Femur (tissue), 1 donor: ENCODE data around the gene CKAP2L.

Experiments used
- DNase-seq: peaks from one replicate; pipeline ENCODE4 v3.0.0-alpha.2; 2017

Gene CKAP2L

DNA sequence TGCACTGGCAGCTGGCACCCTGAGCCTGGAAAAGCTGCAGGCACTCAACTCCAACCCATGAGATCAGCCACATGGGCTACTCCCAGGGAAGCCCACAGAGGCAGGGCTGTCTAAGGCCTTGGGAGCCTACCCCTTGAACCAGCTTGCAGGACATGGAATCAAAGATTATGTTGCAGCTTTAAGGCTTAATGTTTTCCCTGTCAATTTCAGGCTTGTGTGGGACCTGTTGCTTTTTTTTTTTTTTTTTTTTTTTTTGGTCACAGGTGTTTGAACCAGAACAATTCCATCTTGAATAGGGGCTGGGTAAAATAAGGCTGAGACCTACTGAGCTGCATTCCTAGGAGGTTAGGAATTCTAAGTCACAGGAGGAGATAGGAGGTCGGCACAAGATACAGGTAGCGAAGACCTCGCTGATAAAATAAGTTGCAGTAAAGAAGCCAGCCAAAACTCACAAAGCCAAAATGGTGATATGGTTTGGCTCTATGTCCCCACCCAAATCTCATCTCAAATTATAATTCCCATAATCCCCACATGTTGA, 27.4 kb upstream of the CKAP2L start:
- DNase-seq = no peak

DNA sequence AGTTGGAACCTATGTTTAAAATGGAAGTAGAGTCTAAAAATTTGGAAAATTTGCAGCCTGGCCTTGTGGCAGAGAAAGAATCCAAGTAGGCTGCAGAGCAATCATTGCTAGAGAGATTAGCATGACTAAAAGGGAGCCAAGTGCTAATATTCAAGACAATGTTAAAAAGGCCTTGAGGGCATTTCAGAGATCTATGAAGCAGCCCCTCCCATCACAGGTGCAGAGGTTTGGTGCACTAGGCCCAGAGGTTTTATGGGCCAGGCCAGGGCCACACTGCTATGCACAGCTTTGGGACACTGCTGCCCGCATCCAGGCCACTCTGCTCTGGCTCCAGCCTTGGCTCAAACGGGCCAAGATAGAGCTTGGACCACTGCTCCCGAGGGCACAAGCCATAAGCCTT, 26.6 kb upstream of the CKAP2L start:
- DNase-seq = no peak

DNA sequence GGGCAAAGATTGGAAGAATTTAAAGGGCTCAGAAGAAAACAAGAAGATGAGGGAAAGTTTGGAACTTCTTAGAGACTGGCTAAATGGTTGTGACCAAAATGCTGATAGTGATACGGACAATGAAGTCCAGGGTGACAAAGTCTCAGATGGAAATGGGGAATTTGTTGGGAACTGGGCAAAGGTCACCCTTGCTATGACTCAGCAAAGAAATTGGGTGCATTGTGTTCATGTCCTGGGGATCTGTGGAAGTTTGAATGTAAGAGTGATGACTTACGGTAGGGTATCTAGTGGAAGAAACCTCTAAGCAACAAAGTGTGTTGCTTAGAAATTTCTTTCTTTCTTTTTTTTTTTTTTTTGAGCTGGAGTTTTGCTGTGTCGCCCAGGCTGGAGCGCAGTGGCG, 25.9 kb upstream of the CKAP2L start:
- DNase-seq = no peak

DNA sequence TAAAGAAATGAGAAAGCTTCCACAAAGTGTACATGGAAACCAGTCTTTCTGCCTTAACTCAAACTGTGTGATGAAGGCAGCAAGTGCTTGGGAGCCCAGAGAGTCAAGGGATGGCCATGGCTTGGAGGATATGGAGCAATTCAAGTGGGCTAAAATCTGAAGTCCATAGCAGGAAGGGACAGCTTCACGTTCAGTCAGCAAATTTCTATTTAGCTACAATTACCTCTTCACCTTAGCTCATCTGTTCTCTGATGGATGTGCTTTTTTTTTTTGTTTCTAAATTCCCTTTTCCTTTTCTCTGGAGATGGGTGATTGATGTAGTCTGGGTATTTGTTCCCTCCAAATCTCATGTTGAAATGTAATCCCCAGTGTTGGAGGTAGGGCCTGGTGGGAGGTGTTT, 24.8 kb upstream of the CKAP2L start:
- no peak for DNase-seq

DNA sequence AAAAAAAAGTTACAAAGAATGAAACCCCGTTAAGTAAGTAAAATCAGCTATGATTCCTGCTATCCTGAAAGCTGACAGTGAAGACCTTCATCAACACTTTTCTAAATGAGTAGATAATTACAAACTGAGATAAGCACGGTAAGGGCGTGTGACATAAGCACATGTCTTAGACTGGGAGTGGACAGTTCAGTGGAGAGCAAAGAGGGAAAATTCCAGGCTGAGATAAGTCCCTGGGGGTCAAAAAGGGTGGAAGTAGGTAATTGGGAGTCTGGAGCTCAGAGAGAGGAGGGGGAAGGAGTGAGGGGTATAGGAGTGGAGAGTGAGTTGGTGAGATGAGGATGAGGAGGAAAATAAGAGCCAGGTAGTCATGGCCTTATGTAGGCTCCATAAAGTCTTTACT, 24.2 kb upstream of the CKAP2L start:
- no peak for DNase-seq

DNA sequence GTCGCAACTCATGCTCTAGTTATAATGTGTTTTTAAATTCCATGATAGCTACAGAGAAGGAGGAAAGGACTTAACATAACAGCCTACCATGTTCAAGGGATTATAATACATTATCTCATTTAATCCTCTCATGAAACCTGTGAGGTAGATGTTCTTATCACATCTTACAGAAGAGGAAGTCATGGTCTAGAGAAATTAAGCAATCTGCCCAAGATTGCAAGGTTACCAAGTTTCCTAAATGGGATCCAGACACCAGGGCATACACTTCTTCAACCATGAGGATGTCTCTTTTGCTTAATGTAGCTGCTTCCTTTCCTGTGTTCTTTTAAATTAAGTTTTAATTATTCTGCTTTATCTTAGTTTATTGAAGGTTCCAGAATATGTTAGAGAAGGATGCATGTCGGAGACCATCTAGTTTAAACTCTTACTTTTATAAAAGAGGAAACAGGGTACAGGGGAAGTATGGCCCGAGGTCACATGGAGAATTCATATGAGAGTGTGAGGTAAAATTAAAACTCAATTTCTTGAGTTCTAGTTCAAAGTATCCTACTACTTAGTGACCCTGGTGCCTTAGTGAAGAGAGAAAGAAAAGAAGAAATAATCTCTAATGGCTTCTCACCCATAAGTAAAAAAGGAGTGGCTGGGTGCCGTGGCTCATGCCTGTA, 23.5 kb upstream of the CKAP2L start:
- DNase-seq = no peak

DNA sequence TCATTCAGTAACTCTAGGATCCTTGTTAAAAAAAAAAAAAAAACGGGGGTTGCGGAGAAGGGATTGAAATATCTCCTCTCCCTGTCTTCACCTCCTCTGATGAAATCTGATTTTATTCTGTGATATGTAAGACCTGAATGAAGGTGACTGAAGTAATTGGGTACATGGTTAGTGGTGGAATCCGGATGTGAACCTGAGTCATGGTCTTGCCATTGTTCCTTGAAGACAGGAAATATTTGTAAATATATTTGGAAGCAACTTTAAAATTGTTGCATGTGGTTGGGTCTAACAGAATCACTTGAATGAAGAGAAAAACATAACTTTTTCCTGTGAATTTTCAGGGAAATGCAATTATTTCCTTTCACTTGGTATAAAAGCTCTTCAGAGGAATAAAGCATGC, 22.9 kb upstream of the CKAP2L start:
- no peak for DNase-seq

DNA sequence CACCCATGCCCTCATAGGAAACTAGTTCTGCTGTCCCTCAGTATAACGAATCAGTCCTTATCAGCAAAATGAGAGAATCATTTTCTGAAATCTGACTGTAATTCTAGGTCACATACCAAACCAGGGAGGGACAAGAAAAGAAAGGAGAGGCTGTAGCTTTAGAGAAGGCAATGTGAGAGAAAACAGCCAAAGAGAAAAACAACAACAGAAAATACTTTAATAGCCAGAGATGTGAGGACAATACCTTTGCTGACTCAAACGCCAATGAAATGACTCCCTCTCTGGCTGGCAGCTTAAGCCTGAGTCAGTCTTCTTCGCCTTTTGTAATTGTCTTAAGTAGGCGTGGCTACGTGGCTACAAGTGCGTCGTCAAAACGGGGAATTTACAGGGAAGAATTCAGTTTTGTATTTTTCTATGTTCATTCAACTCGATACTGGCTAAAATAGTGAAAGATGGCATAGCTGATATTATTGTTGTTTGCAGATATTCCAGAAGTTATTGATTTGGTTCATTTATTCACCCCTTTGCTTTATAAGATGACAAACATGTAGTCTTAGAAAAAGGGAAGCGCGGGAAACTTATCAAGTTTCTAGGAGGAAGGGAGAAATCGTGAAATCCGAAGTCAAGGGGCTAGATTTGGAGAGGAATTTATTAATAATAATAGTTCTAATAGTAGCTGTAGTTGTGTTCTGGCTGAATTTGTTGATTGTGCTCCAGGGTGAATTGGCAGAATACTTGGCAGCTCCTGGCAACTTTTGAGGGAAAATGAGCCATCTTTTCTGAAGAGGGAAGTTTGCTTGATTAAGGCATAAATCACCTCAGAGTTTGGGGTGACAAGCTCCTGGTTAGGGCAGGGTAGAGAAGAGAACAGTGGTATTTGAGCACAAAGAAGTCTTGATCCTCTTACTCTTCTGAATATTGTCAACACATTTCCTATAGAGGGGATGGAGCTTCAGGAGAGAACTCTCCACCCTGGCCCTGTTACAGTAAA, 20.1 kb upstream of the CKAP2L start, which contains the start of gene IL1A:
Gene IL1A, minus strand, starts transcription at position 295 of the 991 bp plus-strand sequence. CDS start 723 bp downstream, outside the sequence.
- no peak for DNase-seq

DNA sequence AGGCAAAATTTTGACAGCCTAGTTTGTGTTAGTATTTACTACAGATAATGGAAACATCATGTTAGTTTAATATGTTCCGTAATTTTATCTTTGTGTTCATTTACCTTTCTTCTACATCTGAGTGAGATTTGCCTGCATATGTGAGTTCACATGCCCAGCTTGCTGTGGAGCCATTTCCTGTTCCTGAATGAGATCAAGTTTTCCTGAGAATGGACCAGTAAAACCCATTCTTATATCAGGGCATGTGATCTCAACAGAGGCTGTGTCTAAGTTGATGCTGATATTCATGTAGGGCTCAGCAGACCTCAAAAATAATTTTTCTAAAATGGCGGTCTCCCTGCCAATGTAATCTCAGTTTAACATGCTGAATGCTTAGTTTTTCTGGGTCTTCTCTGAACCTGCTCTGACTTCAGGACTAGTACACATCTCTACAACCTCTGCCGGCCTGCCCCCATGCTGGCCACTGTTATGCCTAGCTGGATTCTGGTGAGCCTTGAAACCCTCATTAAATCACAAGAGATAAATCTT, 18.8 kb upstream of the CKAP2L start:
- DNase-seq = no peak

DNA sequence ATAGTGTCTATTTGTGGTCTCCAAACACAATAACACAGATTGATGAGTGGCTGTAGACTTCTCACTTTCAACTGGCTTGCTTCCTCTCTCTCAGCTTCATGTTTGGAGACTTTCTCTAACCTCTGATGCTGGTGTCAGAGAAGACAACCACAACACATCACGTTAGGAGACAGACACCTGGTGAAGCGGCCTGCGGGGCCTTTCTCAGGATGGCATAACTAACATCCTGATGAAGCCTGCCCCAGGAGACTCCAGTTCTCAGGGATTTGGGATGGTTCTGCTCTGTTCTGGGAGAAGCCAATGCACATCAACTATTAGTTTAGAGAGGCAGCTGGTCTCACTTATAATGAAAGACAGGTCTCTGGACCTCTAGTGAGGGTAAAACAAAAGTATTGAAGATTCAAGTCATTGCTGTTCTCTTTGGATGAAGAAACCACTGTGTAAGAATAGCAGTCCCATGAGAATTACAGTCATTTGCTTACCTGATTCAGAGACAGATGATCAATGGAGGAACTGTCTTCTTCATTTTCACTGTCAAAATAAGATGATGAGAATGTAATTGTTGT, 17.9 kb upstream of the CKAP2L start:
- DNase-seq = no peak

DNA sequence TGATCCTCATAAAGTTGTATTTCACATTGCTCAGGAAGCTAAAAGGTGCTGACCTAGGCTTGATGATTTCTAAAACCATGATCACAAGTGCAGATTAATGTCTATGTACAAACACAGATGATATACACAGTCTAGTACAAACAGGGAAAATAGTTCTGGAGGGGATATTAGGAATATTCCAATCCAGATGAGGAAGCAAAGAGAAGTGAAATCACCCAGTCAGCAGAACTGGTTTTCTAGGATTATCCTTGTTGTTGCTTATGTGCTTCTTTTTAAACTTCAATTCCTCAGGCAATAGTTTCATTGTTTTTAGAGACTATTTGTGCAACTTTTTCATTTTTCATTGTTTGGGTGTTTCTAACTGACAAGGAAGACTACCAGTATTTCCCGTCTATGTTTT, 15.2 kb upstream of the CKAP2L start:
- no peak for DNase-seq

DNA sequence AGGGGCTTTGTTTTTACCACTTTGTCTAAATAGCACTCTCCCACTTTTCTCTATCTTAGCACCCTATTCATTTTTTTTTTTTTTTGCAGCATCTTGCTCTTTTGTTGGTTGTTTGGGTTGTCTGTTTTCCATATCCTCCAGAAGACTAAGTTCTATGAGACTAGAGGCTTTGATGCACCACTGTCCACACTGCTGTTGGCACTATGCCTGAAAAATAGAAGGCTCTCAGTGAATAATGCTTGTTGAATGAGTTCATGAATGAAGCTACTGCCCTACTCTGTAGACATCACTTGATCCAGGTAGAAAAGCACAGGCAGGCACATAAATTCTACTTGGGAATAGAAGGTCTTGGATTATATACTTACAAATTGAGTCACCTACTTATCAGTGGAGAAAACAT, 12.6 kb upstream of the CKAP2L start:
- DNase-seq = no peak

DNA sequence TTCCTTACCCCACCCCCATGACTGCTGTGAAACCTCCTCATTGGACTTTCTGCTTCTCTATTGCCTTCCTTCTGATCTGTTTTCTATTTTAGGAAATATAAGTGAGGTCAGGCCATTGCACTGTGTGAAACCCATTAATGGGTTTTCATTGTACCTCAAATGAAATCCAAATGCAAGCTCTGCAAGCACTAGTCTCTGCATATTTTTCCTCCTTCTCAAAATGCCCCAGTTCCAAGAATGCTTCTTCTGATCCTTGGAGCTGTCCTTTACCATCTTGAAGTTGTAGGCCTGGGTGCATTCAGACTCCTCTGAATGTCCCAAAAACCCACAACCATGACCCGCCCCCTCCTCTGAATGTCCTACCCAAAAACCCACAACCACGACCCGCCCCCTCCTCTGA, 11.7 kb upstream of the CKAP2L start:
- no peak for DNase-seq

DNA sequence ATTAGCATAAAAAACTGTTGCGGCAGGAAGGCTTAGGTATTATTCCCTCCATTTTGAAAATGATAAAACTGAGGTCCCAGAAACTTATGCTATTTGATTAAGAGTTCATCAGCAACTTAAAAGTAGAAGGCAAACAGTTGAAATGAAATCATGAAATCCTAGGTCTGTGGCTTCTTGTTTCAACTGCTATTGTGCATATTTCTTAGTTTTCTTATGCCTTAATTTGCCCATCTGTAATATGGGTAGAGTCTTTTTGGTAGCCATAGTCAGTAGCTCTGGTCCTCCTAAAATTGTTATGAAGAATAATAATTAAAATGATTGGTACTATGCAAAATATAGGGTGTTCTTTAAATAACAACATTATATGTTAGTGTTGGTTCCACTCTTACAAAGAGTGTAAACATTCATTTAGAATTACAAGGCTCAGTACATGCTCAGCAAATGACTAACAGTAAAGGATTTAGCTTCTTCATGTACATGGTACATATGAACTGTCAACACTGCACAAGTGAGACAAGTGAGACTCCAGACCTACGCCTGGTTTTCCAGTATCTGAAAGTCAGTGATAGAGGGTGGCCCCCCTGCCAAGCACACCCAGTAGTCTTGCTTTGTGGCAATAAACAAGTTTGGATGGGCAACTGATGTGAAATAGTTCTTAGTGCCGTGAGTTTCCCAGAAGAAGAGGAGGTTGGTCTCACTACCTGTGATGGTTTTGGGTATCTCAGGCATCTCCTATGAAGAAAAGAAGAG, 10.3 kb upstream of the CKAP2L start:
- no peak for DNase-seq

DNA sequence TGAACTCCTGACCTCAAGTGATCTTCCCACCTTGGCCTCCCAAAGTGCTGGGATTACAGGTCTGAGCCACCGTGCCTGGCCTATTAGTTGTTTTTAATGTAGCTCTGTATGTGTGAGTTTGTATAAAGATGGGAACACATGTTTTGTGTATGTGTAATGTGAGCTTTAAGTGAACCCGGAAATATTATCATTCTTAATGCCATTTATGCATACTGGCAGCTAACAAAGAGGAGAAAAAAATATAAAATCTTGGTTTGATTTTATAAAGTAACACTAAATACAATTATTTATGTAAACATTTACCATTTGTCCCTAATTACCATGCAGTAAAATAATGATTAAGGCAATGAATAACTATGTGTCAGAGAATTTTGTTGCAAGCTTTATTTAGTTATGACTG, 9.1 kb upstream of the CKAP2L start:
- DNase-seq = no peak

DNA sequence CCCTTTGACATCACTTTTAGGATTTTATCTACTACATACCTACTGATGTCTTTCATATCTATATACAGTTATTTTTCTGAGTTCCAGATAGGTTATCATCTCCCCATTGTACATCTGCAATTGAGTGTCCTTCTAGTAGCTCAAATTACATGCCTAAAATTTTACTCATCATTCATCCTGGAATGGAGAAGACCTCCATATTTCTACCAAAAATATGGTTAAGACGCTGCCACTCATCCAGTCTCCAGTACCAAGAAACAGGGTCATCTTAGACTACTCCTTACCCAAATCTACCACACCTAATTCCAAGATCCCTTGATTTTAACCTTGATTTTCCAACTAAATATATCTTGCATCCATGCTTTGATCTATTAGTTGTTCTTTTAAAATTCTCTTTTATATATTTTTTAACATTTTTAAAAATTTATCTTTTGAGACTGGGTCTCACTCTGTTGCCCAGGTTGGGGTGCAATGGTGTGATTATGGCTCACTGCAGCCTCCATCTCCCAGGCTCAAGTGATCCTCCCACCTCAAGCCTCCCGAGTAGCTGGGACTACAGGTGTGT, 8.6 kb upstream of the CKAP2L start:
- DNase-seq = no peak

DNA sequence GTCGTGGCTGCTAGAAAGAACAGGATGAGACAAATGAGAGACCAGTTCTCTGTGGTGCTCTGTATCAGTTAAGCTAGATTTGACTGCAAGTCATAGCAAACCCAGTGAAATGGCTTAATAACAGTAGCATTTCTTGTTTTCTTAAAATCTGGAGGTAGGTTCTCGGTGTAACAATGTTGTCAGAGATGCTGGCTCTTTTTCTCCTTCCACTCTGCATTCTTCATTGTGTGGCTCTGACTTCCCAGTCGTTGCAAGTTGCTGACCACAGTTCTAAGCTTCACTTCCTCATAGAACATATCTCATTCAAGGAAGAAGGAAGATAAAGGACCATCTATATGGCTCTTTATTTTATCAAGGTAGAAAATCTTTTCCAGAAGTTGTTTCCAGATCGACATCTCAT, 7.9 kb upstream of the CKAP2L start:
- DNase-seq = no peak

DNA sequence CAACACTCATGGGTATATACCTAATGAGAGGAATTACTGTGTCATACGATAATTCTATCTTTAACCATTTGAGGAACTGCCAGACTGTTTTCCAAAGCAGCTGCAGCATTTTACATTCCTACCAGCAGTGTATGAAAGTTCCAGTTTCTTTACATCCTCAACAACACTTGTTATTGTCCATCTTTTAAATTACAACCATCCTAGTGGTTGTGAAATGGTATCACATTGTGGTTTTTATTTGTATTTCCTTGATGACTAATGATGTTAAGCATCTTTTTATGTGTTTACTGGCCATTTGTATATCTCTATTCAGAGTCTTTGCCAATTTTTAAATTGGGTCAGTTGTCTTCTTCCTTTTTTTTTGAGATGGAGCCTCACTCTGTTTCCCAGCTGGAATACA, 4.0 kb upstream of the CKAP2L start:
- no peak for DNase-seq

DNA sequence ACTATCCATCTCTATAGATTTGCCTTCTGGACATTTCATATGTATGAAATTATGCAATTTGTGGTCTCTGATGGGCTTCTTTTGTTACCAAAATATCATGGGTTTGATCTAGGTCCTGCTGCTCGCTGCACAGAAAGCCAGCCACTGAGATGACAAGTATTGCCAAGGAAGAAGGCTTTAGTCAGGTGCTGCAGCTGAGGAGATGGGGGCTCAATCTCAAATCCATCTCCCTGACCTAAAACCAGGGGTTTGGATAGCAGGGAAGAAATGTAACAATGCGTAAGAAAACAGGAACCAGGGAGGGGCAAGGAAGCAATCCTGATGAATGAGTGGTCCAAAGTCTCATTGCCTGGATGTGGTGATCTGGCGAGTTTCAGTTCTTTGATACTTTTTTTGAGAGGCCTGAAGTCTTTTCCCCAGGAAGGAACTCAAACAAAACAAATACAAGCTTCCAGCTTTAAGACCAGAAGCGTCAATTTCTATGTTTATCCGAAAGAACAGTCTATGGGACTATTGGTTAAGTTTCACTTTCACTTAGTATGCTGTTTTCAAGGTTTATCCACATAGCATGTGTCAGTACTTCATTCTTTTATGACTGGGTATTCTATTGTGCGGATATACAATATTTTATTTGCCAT, 3.4 kb upstream of the CKAP2L start:
- DNase-seq = no peak

DNA sequence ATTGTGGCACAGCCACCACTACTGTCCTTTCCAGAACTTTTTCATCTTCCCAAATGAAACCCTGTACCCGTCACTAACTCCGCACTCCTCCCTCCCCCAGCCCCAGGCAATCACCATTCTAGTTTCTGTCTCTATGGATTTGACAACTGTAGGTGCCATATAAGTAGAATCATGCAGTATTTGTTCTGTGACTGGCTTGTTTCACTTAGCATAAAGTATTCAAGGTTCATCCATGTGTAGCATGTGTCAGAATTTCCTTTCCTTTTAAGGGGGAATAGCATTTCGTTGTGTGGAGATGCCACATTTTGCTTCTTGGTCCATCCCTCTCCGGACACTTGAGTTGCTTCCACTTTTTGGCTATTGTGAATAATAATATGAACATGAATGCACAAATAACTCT, 842 bp upstream of the CKAP2L start:
- no peak for DNase-seq

DNA sequence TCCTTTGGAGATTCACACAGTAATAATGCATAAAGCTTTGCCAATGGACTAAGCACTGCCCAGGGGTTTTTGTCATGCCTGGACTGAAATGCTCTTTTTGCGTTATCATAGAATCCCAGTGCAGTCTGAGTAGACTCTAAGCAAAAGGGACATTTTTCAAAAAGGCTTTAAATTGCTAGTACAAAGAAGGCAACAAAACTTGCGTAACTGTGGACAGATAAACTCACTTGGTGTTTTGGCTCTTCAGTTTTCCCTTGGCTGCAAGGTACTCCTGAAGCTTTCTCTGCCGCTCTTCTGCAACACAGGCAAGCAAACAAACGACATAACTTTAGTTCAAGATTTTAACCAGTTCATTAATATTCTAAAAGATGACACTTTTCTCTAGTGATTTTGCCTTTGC, 2.1 kb downstream of the CKAP2L start:
- no peak for DNase-seq

DNA sequence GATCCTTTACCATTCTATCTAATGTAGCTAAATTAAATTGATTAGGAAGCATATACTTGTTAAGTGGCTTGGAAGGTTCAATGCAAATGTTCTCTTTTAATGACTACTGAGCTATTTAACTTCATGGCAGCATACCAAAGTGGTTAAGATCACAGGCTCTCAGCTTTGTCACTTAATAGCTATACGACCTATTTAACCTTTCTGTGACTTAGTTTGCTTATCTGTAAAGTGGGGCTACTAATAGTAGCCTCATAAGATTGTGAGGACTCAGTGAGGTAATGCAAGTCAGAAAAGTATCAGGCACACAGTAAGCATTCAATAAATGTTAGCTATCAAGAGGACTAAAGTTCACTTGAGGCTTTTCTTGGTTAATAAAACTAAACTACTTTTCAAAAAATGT, 4.3 kb downstream of the CKAP2L start:
- DNase-seq = no peak
